Mucosa of rectum (tissue), 2 donors: ENCODE data around the gene NFAM1.

Experiments
- H3K27ac ChIP-seq, 2 donors: one replicate each; pipeline ENCODE4 v1.7.0; 2013; ENCODE audit warnings: inconsistent platforms in 2 of 2, low read depth in 2 of 2, low read length in 2 of 2
- H3K27me3 ChIP-seq, 2 donors: one replicate each; pipeline ENCODE4 v1.7.0; 2013; ENCODE audit warnings: low read length in 2 of 2; ENCODE audit not compliant: control insufficient read depth in 2 of 2, insufficient read depth in 2 of 2
- H3K36me3 ChIP-seq, 2 donors: one replicate each; pipeline ENCODE4 v1.7.0; 2013; ENCODE audit warnings: low read length in 2 of 2; ENCODE audit not compliant: control insufficient read depth in 2 of 2, insufficient read depth in 2 of 2
- H3K4me1 ChIP-seq, 2 donors: one replicate each; pipeline ENCODE4 v1.7.0; 2013; ENCODE audit warnings: low read length in 2 of 2, mild to moderate bottlenecking in 1 of 2; ENCODE audit not compliant: control insufficient read depth in 2 of 2, insufficient read depth in 2 of 2
- H3K4me3 ChIP-seq, 2 donors: one replicate each; pipeline ENCODE4 v1.7.0; 2013; ENCODE audit warnings: low read length in 2 of 2
- H3K9ac ChIP-seq, 2 donors: one replicate each; pipeline ENCODE4 v1.7.0; 2013; ENCODE audit warnings: low read length in 2 of 2, low read depth in 1 of 2, mild to moderate bottlenecking in 1 of 2
- H3K9me3 ChIP-seq, 2 donors: one replicate each; pipeline ENCODE4 v1.7.0; 2013; ENCODE audit warnings: low read length in 2 of 2; ENCODE audit not compliant: control insufficient read depth in 2 of 2
- donor health status: healthy.
- donor health status: Normal muscosa, but diverticular disease.

Gene NFAM1

GRCh38 chr22:42358643-42359558 is 73.3 kb downstream of the NFAM1 start:
- H3K36me3 ChIP-seq: no peaks in the 10 kb centered on the region
- H3K9me3 ChIP-seq: no peaks in the 10 kb centered on the region
- no peaks in the 10 kb centered on the region for H3K4me1 ChIP-seq
- H3K9ac ChIP-seq: no peak overlapping the region
- H3K27me3 ChIP-seq: no peaks in the 10 kb centered on the region
- H3K4me3 ChIP-seq: no peak overlapping the region
- H3K27ac ChIP-seq: no peak overlapping the region

- Histone ChIP-seq H3K4me1 (no peaks in the 10 kb centered on the region), H3K27ac (no peak overlapping the region), H3K27me3 (no peaks in the 10 kb centered on the region), H3K4me3 (no peak overlapping the region), H3K9ac (no peak overlapping the region), H3K9me3 (no peaks in the 10 kb centered on the region), H3K36me3 (no peaks in the 10 kb centered on the region)
Measured at GRCh38 chr22:42357634-42358296, 74.4 kb downstream of the NFAM1 start.

GRCh38 chr22:42357221-42357620 is 75.0 kb downstream of the NFAM1 start:
- Histone ChIP-seq H3K27ac (no peak overlapping the region), H3K27me3 (no peaks in the 10 kb centered on the region), H3K4me3 (no peak overlapping the region), H3K4me1 (no peaks in the 10 kb centered on the region), H3K36me3 (no peaks in the 10 kb centered on the region), H3K9ac (no peak overlapping the region), H3K9me3 (no peaks in the 10 kb centered on the region)

- Histone ChIP-seq H3K4me1 (no peaks in the 10 kb centered on the region), H3K27me3 (no peaks in the 10 kb centered on the region), H3K36me3 (no peaks in the 10 kb centered on the region), H3K27ac (no peak overlapping the region), H3K9me3 (no peaks in the 10 kb centered on the region), H3K4me3 (no peak overlapping the region), H3K9ac (no peak overlapping the region)
Measured at GRCh38 chr22:42356533-42356932, 75.7 kb downstream of the NFAM1 start.

GRCh38 chr22:42353883-42354727 is 78.1 kb downstream of the NFAM1 start:
- Histone ChIP-seq H3K9ac (no peak overlapping the region), H3K27ac (no peak overlapping the region), H3K36me3 (no peaks in the 10 kb centered on the region), H3K27me3 (no peaks in the 10 kb centered on the region), H3K4me3 (no peak overlapping the region), H3K4me1 (no peaks in the 10 kb centered on the region), H3K9me3 (no peaks in the 10 kb centered on the region)

- H3K27ac ChIP-seq: no peak overlapping the region
- H3K9me3 ChIP-seq: no peaks in the 10 kb centered on the region
- no peak overlapping the region for H3K4me3 ChIP-seq
- H3K27me3 ChIP-seq: no peaks in the 10 kb centered on the region
- no peaks in the 10 kb centered on the region for H3K4me1 ChIP-seq
- no peak overlapping the region for H3K9ac ChIP-seq
- H3K36me3 ChIP-seq: no peaks in the 10 kb centered on the region
Measured at GRCh38 chr22:42350373-42350772, 81.8 kb downstream of the NFAM1 start.

- Histone ChIP-seq H3K27ac (no peak overlapping the region), H3K4me3 (no peak overlapping the region), H3K4me1 (no peaks in the 10 kb centered on the region), H3K9me3 (no peaks in the 10 kb centered on the region), H3K9ac (no peak overlapping the region), H3K36me3 (no peaks in the 10 kb centered on the region), H3K27me3 (peaks cover 0 to 2% of the 10 kb centered on the region in 2 donors)
Measured at GRCh38 chr22:42347281-42347824, 84.8 kb downstream of the NFAM1 start.

- H3K4me3 ChIP-seq: no peak overlapping the region
- H3K27ac ChIP-seq: no peak overlapping the region
- no peaks in the 10 kb centered on the region for H3K4me1 ChIP-seq
- H3K36me3 ChIP-seq: no peaks in the 10 kb centered on the region
- H3K27me3 ChIP-seq: peaks cover 0 to 4% of the 10 kb centered on the region in 2 donors
- H3K9me3 ChIP-seq: no peaks in the 10 kb centered on the region
- H3K9ac ChIP-seq: no peak overlapping the region
Measured at GRCh38 chr22:42346722-42347121, 85.5 kb downstream of the NFAM1 start.

- H3K4me3 ChIP-seq: no peak overlapping the region
- H3K9me3 ChIP-seq: no peaks in the 10 kb centered on the region
- peaks cover 0 to 4% of the 10 kb centered on the region in 2 donors for H3K27me3 ChIP-seq
- no peaks in the 10 kb centered on the region for H3K4me1 ChIP-seq
- no peak overlapping the region for H3K27ac ChIP-seq
- no peak overlapping the region for H3K9ac ChIP-seq
- H3K36me3 ChIP-seq: no peaks in the 10 kb centered on the region
Measured at GRCh38 chr22:42345458-42345857, 86.7 kb downstream of the NFAM1 start.
